Fibroblast of lung (primary cell): ENCODE results near the gene CCDC148. TPM values are rescaled to one million over a fixed set of nuclear protein-coding genes. Genes with fewer than 3 reads are reported as not detected.

Experiments
- DNase-seq, 2 donors: peaks; one replicate each; pipeline versions ENCODE4 v3.0.0 to v3.0.0-alpha.2; 2010; ENCODE audit warnings: low read depth in 2 of 2
- H2AFZ ChIP-seq: 2 replicates; pipeline ENCODE4 v1.5.1; 2012; ENCODE audit warnings: low read length, control low read depth, inconsistent platforms
- H3K27ac ChIP-seq: 2 replicates; pipeline ENCODE4 v1.5.1; 2011; ENCODE audit warnings: low read length, control low read depth; ENCODE audit not compliant: insufficient read depth
- H3K27me3 ChIP-seq: 2 replicates; pipeline ENCODE4 v1.5.1; 2011; ENCODE audit warnings: mild to moderate bottlenecking, low read length; ENCODE audit not compliant: control insufficient read depth, insufficient read depth
- H3K36me3 ChIP-seq: 2 replicates; pipeline ENCODE4 v1.5.1; 2011; ENCODE audit warnings: low read length; ENCODE audit not compliant: control insufficient read depth, insufficient read depth
- H3K4me1 ChIP-seq: 2 replicates; pipeline ENCODE4 v1.5.1; 2011; ENCODE audit warnings: low read length; ENCODE audit not compliant: control insufficient read depth, insufficient read depth; ENCODE audit errors: extremely low read depth
- H3K4me2 ChIP-seq: 2 replicates; pipeline ENCODE4 v1.5.1; 2011; ENCODE audit warnings: low read length, control low read depth; ENCODE audit not compliant: insufficient read depth; ENCODE audit errors: extremely low read depth
- H3K4me3 ChIP-seq, 4 experiments: fragments of 200-600 bp in 1 of 4; sonication (generic) in 1 of 4; replicated peaks in 1 of 4; 2 replicates each; pipeline ENCODE4 v1.5.1; 2011 to 2016; ENCODE audit warnings: low read length in 4 of 4, low read depth in 3 of 4, mild to moderate bottlenecking in 3 of 4, control low read depth in 2 of 4, inconsistent platforms in 1 of 4, mixed read lengths in 1 of 4; ENCODE audit not compliant: insufficient read depth in 1 of 4; ENCODE audit errors: control extremely low read depth in 1 of 4
- H3K79me2 ChIP-seq: 2 replicates; pipeline ENCODE4 v1.5.1; 2012; ENCODE audit warnings: mild to moderate bottlenecking, low read length, inconsistent platforms; ENCODE audit not compliant: control insufficient read depth, insufficient read depth
- H3K9ac ChIP-seq: 2 replicates; pipeline ENCODE4 v1.5.1; 2011; ENCODE audit warnings: mild to moderate bottlenecking, low read length, control low read depth; ENCODE audit not compliant: insufficient read depth
- H3K9me3 ChIP-seq: 2 replicates; pipeline ENCODE4 v1.5.1; 2012; ENCODE audit warnings: low read depth, low read length; ENCODE audit not compliant: control insufficient read depth, insufficient read depth
- H4K20me1 ChIP-seq: 2 replicates; pipeline ENCODE4 v1.5.1; 2011; ENCODE audit warnings: low read length; ENCODE audit not compliant: control insufficient read depth, insufficient read depth; ENCODE audit errors: extremely low read depth
- CTCF ChIP-seq, 2 donors: IDR thresholded peaks in 1 of 2; conservative IDR thresholded peaks in 1 of 2; 1 replicate in 1 of 2; 2 replicates in 1 of 2; pipeline ENCODE4 v1.5.1; 2011 to 2012; ENCODE audit warnings: low read length in 2 of 2, control low read depth in 1 of 2, inconsistent platforms in 1 of 2, low read depth in 1 of 2, mild to moderate bottlenecking in 1 of 2
- EZH2 ChIP-seq: IDR thresholded peaks from 2 replicates; pipeline ENCODE4 v1.5.1; 2012; ENCODE audit warnings: low read length, control low read depth, mild to moderate bottlenecking; ENCODE audit errors: missing control alignments
- polyA plus RNA-seq, 2 donors: library from polyadenylated mRNA; depleted of rRNA in 1 of 2; stranded (reverse) in 1 of 2; unstranded in 1 of 2; fragments of >200 nt; gene quantifications; 2 replicates each; pipeline ENCODE4 v1.2.1, GENCODE V29; 2011 to 2012; ENCODE audit warnings: missing spikeins in 1 of 2
- total RNA-seq: library from RNA; depleted of rRNA; stranded (reverse); fragments of >200 nt; gene quantifications from 2 replicates; pipeline ENCODE4 v1.2.1, GENCODE V29; 2014

CCDC148 gene
- total and polyA plus RNA-seq, 2 donors (not counting 1 experiment from before 2014, with no cell fraction given): 1.2 TPM

- no peak for TF ChIP-seq EZH2
- no peak for TF ChIP-seq CTCF (conservative IDR thresholded peaks at IDR 0.05 in 1 of 2, IDR thresholded peaks at IDR 0.05 in 1 of 2; ENCODE audit: low read depth in 1 of 2, low read length in 2 of 2)
- H3K9ac ChIP-seq: no peak overlapping the region
These were observed 271.8 kb downstream of the CCDC148 start for GRCh38 chr2:158184556-158185343.

GRCh38 chr2:158184001-158184400, 272.6 kb downstream of the CCDC148 start:
- H3K9ac ChIP-seq: no peak overlapping the region
- TF ChIP-seq EZH2 (no peak), CTCF (conservative IDR thresholded peaks at IDR 0.05 in 1 of 2, IDR thresholded peaks at IDR 0.05 in 1 of 2; ENCODE audit: low read depth in 1 of 2, low read length in 2 of 2) (no peak)
- no peak overlapping the region for H3K4me2 ChIP-seq

More at GRCh38 chr2:158184556-158185343, 271.8 kb downstream of the CCDC148 start:
- Histone ChIP-seq H3K9me3 (no peaks in the 10 kb centered on the region), H2AFZ (no peak overlapping the region), H3K79me2 (no peaks in the 10 kb centered on the region), H3K4me2 (no peak overlapping the region), H4K20me1 (no peaks in the 10 kb centered on the region), H3K27ac (no peak overlapping the region), H3K36me3 (no peaks in the 10 kb centered on the region), H3K27me3 (peaks cover 2% of the 10 kb centered on the region), H3K4me3 (no peak overlapping the region), H3K4me1 (no peaks in the 10 kb centered on the region)
- DNase-seq: no peak

GRCh38 chr2:158182676-158183295, 273.8 kb downstream of the CCDC148 start:
- Histone ChIP-seq H3K27ac (no peak overlapping the region), H3K4me1 (no peaks in the 10 kb centered on the region), H3K4me3 (no peak overlapping the region), H3K27me3 (peaks cover 2% of the 10 kb centered on the region), H4K20me1 (no peaks in the 10 kb centered on the region), H3K9ac (no peak overlapping the region), H3K9me3 (no peaks in the 10 kb centered on the region), H3K79me2 (no peaks in the 10 kb centered on the region), H2AFZ (no peak overlapping the region), H3K36me3 (no peaks in the 10 kb centered on the region), H3K4me2 (no peak overlapping the region)
- DNase-seq: no peak
- TF ChIP-seq EZH2 (no peak), CTCF (conservative IDR thresholded peaks at IDR 0.05 in 1 of 2, IDR thresholded peaks at IDR 0.05 in 1 of 2; ENCODE audit: low read depth in 1 of 2, low read length in 2 of 2) (no peak)

More at GRCh38 chr2:158184001-158184400, 272.6 kb downstream of the CCDC148 start:
- no peaks in the 10 kb centered on the region for H3K36me3 ChIP-seq
- no peak for DNase-seq
- H3K4me3 ChIP-seq: no peak overlapping the region
- H3K79me2 ChIP-seq: no peaks in the 10 kb centered on the region
- H3K27ac ChIP-seq: no peak overlapping the region
- H2AFZ ChIP-seq: no peak overlapping the region
- H3K9me3 ChIP-seq: no peaks in the 10 kb centered on the region
- no peaks in the 10 kb centered on the region for H4K20me1 ChIP-seq
- peaks cover 2% of the 10 kb centered on the region for H3K27me3 ChIP-seq
- H3K4me1 ChIP-seq: no peaks in the 10 kb centered on the region
